Measurements from ENCODE around the gene PRKAG2.

DNA sequence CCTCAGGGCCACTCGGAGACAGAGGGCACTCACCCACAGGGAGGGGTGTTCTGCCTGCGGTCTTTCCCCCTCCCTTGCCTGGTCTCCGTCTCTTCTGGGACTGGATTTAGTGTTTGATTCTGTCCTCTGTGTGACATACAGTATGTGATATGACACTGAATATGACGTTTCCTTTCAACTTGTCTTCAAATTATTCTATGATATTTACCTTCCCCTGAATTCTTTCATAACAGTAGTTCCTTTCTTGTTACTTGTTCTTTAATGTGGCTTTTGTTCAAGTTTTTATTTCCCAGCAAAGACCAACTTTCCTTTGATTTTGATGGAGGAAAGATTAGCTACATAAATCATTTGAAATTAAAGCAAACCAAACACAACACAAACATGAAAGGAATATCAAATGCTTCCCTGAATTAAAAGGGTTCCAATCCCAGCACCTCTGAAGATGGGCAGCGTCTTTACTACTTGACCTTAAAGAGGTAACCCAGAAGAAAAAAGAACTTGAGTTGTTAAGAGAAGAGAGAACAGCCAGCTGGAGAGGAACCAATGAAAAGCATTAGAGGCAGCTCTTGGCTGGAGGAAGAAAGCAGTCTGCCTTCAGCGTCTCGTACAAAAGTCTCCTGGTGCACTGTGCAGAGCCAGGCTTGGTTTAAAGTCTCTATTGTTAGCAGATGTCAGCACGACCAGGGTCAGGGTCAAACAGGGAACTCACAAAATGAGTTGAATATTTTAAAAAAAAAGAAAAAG lies 338.9 kb downstream of the PRKAG2 start:
- no peak for TF ChIP-seq EZH2 (IDR thresholded peaks at IDR 0.05; ENCODE audit: borderline replicate concordance, low read length)
- TF ChIP-seq, protein P1, sequence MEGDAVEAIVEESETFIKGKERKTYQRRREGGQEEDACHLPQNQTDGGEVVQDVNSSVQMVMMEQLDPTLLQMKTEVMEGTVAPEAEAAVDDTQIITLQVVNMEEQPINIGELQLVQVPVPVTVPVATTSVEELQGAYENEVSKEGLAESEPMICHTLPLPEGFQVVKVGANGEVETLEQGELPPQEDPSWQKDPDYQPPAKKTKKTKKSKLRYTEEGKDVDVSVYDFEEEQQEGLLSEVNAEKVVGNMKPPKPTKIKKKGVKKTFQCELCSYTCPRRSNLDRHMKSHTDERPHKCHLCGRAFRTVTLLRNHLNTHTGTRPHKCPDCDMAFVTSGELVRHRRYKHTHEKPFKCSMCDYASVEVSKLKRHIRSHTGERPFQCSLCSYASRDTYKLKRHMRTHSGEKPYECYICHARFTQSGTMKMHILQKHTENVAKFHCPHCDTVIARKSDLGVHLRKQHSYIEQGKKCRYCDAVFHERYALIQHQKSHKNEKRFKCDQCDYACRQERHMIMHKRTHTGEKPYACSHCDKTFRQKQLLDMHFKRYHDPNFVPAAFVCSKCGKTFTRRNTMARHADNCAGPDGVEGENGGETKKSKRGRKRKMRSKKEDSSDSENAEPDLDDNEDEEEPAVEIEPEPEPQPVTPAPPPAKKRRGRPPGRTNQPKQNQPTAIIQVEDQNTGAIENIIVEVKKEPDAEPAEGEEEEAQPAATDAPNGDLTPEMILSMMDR (conservative IDR thresholded peaks at IDR 0.05 in 1 of 2, IDR thresholded peaks at IDR 0.05 in 1 of 2; ENCODE audit: extremely low read depth in 1 of 2, insufficient read depth in 1 of 2, low read depth in 1 of 2, low read length in 2 of 2) = no peak

All from mammary epithelial cell (primary cell).